AG04449 (cell line): ENCODE data around the gene GAST.

Source experiments
- CTCF ChIA-PET: fragments of 350-600 bp; formaldehyde crosslinking; extraction: SDS; loops from one replicate; lab custom pipeline; 2021; ENCODE audit warnings: antibody characterized with exemption; lab: Yijun Ruan, JAX
- POLR2A ChIA-PET: fragments of 400-600, 350-600 bp; formaldehyde crosslinking; extraction: SDS; loops from one replicate; lab custom pipeline; 2020; ENCODE audit warnings: antibody characterized with exemption, inconsistent platforms; lab: Yijun Ruan, JAX
- DNase-seq: peaks from one replicate; pipeline ENCODE4 v3.0.0-alpha.2; 2010; ENCODE audit warnings: low read depth, low spot score
- H3K4me3 ChIP-seq: 2 replicates; pipeline ENCODE4 v1.5.1; 2011; ENCODE audit warnings: low read depth, mild to moderate bottlenecking, control low read depth, low read length
- TF ChIP-seq, protein P1 (sequence below): IDR thresholded peaks from one replicate; pipeline ENCODE4 v1.5.1; 2011; ENCODE audit warnings: mild to moderate bottlenecking, moderate library complexity, low read length, control low read depth, inconsistent platforms; ENCODE audit not compliant: insufficient read depth; ENCODE audit errors: missing control alignments

GAST gene

GRCh38 chr17:41737680-41738023 lies 25.5 kb downstream of the GAST start:
- ChIA-PET CTCF (interaction anchor here (0.5 to 4.9 kb wide), 40 partner anchors 9 to 224 kb away, joined by 3 to 189 read pairs (median 5); partner anchors contain the start of genes FKBP10, GAST, JUP and KLHL11), POLR2A (interaction anchor here (1.0 to 1.2 kb wide), 2 partner anchors 49 to 64 kb away, joined by 4 to 5 read pairs; partner anchors contain the start of gene JUP)
- DNase-seq = no peak
- H3K4me3 ChIP-seq = no peak overlapping the region
- TF ChIP-seq, protein P1, sequence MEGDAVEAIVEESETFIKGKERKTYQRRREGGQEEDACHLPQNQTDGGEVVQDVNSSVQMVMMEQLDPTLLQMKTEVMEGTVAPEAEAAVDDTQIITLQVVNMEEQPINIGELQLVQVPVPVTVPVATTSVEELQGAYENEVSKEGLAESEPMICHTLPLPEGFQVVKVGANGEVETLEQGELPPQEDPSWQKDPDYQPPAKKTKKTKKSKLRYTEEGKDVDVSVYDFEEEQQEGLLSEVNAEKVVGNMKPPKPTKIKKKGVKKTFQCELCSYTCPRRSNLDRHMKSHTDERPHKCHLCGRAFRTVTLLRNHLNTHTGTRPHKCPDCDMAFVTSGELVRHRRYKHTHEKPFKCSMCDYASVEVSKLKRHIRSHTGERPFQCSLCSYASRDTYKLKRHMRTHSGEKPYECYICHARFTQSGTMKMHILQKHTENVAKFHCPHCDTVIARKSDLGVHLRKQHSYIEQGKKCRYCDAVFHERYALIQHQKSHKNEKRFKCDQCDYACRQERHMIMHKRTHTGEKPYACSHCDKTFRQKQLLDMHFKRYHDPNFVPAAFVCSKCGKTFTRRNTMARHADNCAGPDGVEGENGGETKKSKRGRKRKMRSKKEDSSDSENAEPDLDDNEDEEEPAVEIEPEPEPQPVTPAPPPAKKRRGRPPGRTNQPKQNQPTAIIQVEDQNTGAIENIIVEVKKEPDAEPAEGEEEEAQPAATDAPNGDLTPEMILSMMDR = no peak

DNA sequence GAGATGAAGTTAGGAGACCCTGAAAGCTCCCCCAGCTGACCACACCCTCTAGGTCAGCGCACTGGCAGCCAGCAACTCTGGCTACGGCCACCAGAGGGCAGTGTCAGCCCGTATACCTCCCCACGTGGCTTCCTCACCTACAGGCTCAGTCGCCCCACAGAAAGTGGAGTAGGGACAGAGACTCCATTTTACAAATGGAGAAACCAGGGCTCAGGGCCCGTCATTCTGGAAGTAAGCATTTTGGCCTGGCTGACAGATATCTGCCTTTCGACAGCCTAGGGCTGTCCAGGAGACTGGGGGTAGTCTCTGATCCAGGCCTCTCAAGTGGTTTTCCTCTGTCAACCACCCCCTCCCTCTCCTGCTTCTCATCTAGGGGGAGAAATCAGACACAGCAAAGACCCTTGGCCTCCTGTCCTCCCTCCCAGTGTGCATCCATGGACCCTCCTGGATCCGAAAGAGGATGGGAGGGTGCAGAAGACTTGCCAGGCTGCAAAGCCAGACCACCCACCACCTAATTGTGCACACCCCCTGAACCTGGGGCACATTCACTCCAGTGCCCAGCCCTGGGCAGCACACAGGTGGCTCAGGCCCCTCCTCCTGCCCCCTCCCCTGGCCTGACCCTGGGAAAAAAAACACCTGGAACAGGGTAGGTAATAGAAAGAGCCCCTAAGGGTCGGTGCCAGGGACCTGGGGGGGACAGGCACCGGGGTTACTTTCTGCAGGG lies 26.1 kb downstream of the GAST start:
- DNase-seq = no peak
- ChIA-PET CTCF (interaction anchor here (0.5 to 7.7 kb wide), 39 partner anchors 10 to 223 kb away, joined by 3 to 189 read pairs (median 6); partner anchors contain the start of genes FKBP10, GAST, JUP and KLHL11), POLR2A (interaction anchor here (1.0 to 1.2 kb wide), 2 partner anchors 48 to 64 kb away, joined by 4 to 5 read pairs; partner anchors contain the start of gene JUP)
- no peak overlapping the region for H3K4me3 ChIP-seq
- TF ChIP-seq, protein P1 = peak; percentile 93

DNA sequence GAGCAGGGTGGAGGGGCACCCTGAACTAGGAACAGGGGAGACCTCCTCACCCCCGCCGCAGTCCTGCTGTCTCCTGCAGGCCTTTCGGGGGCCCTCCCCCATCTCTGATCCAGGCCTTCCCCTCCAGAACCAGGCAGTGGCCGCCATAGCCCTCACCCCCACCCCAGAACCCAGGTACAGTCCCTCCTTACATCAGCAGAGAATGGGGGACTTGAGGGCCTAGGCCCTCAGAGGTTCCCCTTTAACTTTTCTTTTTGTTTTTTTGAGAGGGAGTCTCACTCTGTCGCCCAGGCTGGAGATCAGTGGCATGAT lies 26.6 kb downstream of the GAST start:
- no peak for DNase-seq
- TF ChIP-seq, protein P1 = no peak
- H3K4me3 ChIP-seq = no peak overlapping the region
- ChIA-PET POLR2A (no interaction called here), CTCF (interaction anchor here (0.7 to 7.7 kb wide), 3 partner anchors 10 to 60 kb away, joined by 4 to 107 read pairs (median 5); no protein-coding TSS in a partner anchor)

- TF ChIP-seq, protein P1 = no peak
- no peak overlapping the region for H3K4me3 ChIP-seq
- CTCF ChIA-PET = interaction anchor here (0.7 to 7.7 kb wide), 8 partner anchors 8 to 71 kb away, joined by 3 to 107 read pairs (median 4); no protein-coding TSS in a partner anchor
- POLR2A ChIA-PET = interaction anchor here (1.1 kb wide), 1 partner anchor 62 kb away, joined by 3 read pairs; no protein-coding TSS in a partner anchor
- no peak for DNase-seq
Observed at GRCh38 chr17:41739661-41740352, 27.7 kb downstream of the GAST start.

DNA sequence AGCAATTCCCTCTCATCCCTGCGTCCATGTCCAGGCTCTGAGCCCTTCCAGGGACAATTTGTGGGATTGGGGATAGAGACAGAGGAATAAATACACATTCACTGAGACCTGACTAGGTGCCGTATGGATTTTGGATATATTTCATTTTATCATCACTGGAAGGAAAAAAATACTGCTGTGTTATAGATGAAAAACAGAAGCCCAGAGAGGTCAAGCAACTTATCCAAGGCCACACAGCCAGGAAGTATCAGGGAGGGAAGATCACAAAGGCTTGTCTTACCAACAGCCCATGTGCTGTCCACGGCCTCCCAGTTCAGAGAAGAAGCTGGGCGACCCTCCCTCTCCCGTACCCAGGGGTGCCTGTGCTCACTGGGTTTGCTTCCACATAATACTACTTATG lies 28.4 kb downstream of the GAST start:
- H3K4me3 ChIP-seq = no peak overlapping the region
- no peak for DNase-seq
- ChIA-PET CTCF (interaction anchor here (1.2 to 7.7 kb wide), 7 partner anchors 9 to 70 kb away, joined by 3 to 107 read pairs (median 3); no protein-coding TSS in a partner anchor), POLR2A (interaction anchor here (1.1 kb wide), 1 partner anchor 62 kb away, joined by 3 read pairs; no protein-coding TSS in a partner anchor)
- TF ChIP-seq, protein P1 = no peak
